ENCODE results near the gene KCNQ1OT1. TPM values are rescaled to one million over a fixed set of nuclear protein-coding genes. Genes with fewer than 3 reads are reported as not detected.

The KCNQ1OT1 gene
- total RNA-seq, 1 experiment from 2014 or later = 1.3 TPM

- Mint-ChIP-seq H3K4me3 (ENCODE audit: unreplicated experiment) (no peak overlapping the region), H3K9me3 (ENCODE audit: unreplicated experiment) (peaks cover 3% of the 10 kb centered on the region), H3K27ac (ENCODE audit: low read depth, unreplicated experiment) (no peak overlapping the region), H3K36me3 (ENCODE audit: insufficient read depth, unreplicated experiment) (no peaks in the 10 kb centered on the region), H3K4me1 (ENCODE audit: insufficient read depth, unreplicated experiment) (no peaks in the 10 kb centered on the region), H3K27me3 (ENCODE audit: insufficient read depth, unreplicated experiment) (no peaks in the 10 kb centered on the region)
- ChIA-PET POLR2A (interaction anchor here (0.6 kb wide), 1 partner anchor 30 kb away, joined by 3 read pairs; no protein-coding TSS in a partner anchor), CTCF (no interaction called here)
- no TSS peak for BruUV-seq (replicated peaks)
- no peak for DNase-seq (ENCODE audit: unreplicated experiment)
- intact Hi-C loops (cut with micrococcal nuclease) = no loop called here
- TF ChIP-seq CTCF (IDR thresholded peaks at IDR 0.05; ENCODE audit: unreplicated experiment) = no peak
Observed at GRCh38 chr11:2663915-2664314, 35.9 kb downstream of the KCNQ1OT1 start.

GRCh38 chr11:2663506-2663905 lies 36.3 kb downstream of the KCNQ1OT1 start:
- no TSS peak for BruUV-seq (replicated peaks)
- Mint-ChIP-seq H3K4me3 (ENCODE audit: unreplicated experiment) (no peak overlapping the region), H3K9me3 (ENCODE audit: unreplicated experiment) (peaks cover 7% of the 10 kb centered on the region), H3K36me3 (ENCODE audit: insufficient read depth, unreplicated experiment) (no peaks in the 10 kb centered on the region), H3K27me3 (ENCODE audit: insufficient read depth, unreplicated experiment) (no peaks in the 10 kb centered on the region), H3K27ac (ENCODE audit: low read depth, unreplicated experiment) (no peak overlapping the region), H3K4me1 (ENCODE audit: insufficient read depth, unreplicated experiment) (no peaks in the 10 kb centered on the region)
- no peak for TF ChIP-seq CTCF (IDR thresholded peaks at IDR 0.05; ENCODE audit: unreplicated experiment)
- ChIA-PET CTCF (no interaction called here), POLR2A (no interaction called here)
- DNase-seq (ENCODE audit: unreplicated experiment) = no peak
- intact Hi-C loops (cut with micrococcal nuclease) = no loop called here

GRCh38 chr11:2662430-2663299 lies 37.1 kb downstream of the KCNQ1OT1 start:
- ChIA-PET CTCF (no interaction called here), POLR2A (no interaction called here)
- Mint-ChIP-seq H3K4me3 (ENCODE audit: unreplicated experiment) (no peak overlapping the region), H3K27ac (ENCODE audit: low read depth, unreplicated experiment) (no peak overlapping the region), H3K27me3 (ENCODE audit: insufficient read depth, unreplicated experiment) (no peaks in the 10 kb centered on the region), H3K4me1 (ENCODE audit: insufficient read depth, unreplicated experiment) (no peaks in the 10 kb centered on the region), H3K9me3 (ENCODE audit: unreplicated experiment) (peaks cover 7% of the 10 kb centered on the region), H3K36me3 (ENCODE audit: insufficient read depth, unreplicated experiment) (no peaks in the 10 kb centered on the region)
- no peak for DNase-seq (ENCODE audit: unreplicated experiment)
- no TSS peak for BruUV-seq (replicated peaks)
- intact Hi-C loops (cut with micrococcal nuclease) = no loop called here
- TF ChIP-seq CTCF (IDR thresholded peaks at IDR 0.05; ENCODE audit: unreplicated experiment) = no peak

- POLR2A ChIA-PET = no interaction called here
Observed at GRCh38 chr11:2662024-2662312, 37.8 kb downstream of the KCNQ1OT1 start.

More at GRCh38 chr11:2662024-2662312, 37.8 kb downstream of the KCNQ1OT1 start:
- H3K27ac Mint-ChIP-seq (ENCODE audit: low read depth, unreplicated experiment) = no peak overlapping the region
- DNase-seq (ENCODE audit: unreplicated experiment) = no peak
- H3K36me3 Mint-ChIP-seq (ENCODE audit: insufficient read depth, unreplicated experiment) = no peaks in the 10 kb centered on the region
- H3K4me3 Mint-ChIP-seq (ENCODE audit: unreplicated experiment) = no peak overlapping the region
- BruUV-seq (replicated peaks) = no TSS peak
- intact Hi-C loops (cut with micrococcal nuclease) = no loop called here
- TF ChIP-seq CTCF (IDR thresholded peaks at IDR 0.05; ENCODE audit: unreplicated experiment) = no peak
- no peaks in the 10 kb centered on the region for H3K27me3 Mint-ChIP-seq (ENCODE audit: insufficient read depth, unreplicated experiment)
- CTCF ChIA-PET = no interaction called here
- H3K4me1 Mint-ChIP-seq (ENCODE audit: insufficient read depth, unreplicated experiment) = no peaks in the 10 kb centered on the region
- peaks cover 7% of the 10 kb centered on the region for H3K9me3 Mint-ChIP-seq (ENCODE audit: unreplicated experiment)
